Fibroblast of skin of right quadriceps (primary cell): Measurements from ENCODE around the gene TXNDC12.
"Not testable (repeated sequence)": the region's sequence is repeated elsewhere in the genome, so short reads cannot be mapped to it uniquely, and the experiment has no call there.

Experiments
- DNase-seq: peaks from one replicate; pipeline ENCODE4 v3.0.0-alpha.2; 2013

Gene TXNDC12

GRCh38 chr1:52045666-52046195 lies 9.3 kb downstream of the TXNDC12 start:
- DNase-seq: not testable (repeated sequence)

- DNase-seq: no peak
These were observed 9.8 kb downstream of the TXNDC12 start for GRCh38 chr1:52045236-52045635.

GRCh38 chr1:52041551-52042185 lies 13.3 kb downstream of the TXNDC12 start:
- DNase-seq: no peak

GRCh38 chr1:52037909-52038308 lies 17.1 kb downstream of the TXNDC12 start:
- DNase-seq: no peak

- DNase-seq: no peak
These were observed 17.6 kb downstream of the TXNDC12 start for GRCh38 chr1:52037402-52037814.

- no peak for DNase-seq
These were observed 21.0 kb downstream of the TXNDC12 start for GRCh38 chr1:52034050-52034384.

- DNase-seq: peak; percentile 89
These were observed 21.6 kb downstream of the TXNDC12 start, which contains the start of gene KTI12 for GRCh38 chr1:52033190-52034049. Gene KTI12, minus strand, starts transcription at chr1:52033810. Its CDS starts 49 bp downstream, at chr1:52033761.

- peak; percentile 28 for DNase-seq
These were observed 22.2 kb downstream of the TXNDC12 start for GRCh38 chr1:52032785-52033131.

- peak; percentile 4 for DNase-seq
These were observed 22.7 kb downstream of the TXNDC12 start for GRCh38 chr1:52032124-52032784.

- not testable (repeated sequence) for DNase-seq
These were observed 26.2 kb downstream of the TXNDC12 start for GRCh38 chr1:52028839-52029238.

- DNase-seq: no peak
These were observed 26.7 kb downstream of the TXNDC12 start for GRCh38 chr1:52028328-52028727.

GRCh38 chr1:52026278-52026677 lies 28.7 kb downstream of the TXNDC12 start:
- DNase-seq: no peak

- DNase-seq: no peak
These were observed 32.9 kb downstream of the TXNDC12 start for GRCh38 chr1:52022133-52022532.

- DNase-seq: no peak
These were observed 46.8 kb downstream of the TXNDC12 start for GRCh38 chr1:52008071-52008809.

- DNase-seq: no peak
These were observed 47.6 kb downstream of the TXNDC12 start for GRCh38 chr1:52007215-52008002.

- DNase-seq: not testable (repeated sequence)
These were observed 48.9 kb downstream of the TXNDC12 start for GRCh38 chr1:52006081-52006553.

GRCh38 chr1:52005548-52005947 lies 49.4 kb downstream of the TXNDC12 start:
- peak; percentile 93 for DNase-seq

- DNase-seq: no peak
These were observed 51.1 kb downstream of the TXNDC12 start for GRCh38 chr1:52003877-52004276.

GRCh38 chr1:52002038-52002917 lies 52.7 kb downstream of the TXNDC12 start:
- DNase-seq: peak; percentile 87

- no peak for DNase-seq
These were observed 56.3 kb downstream of the TXNDC12 start for GRCh38 chr1:51998701-51999100.

- no peak for DNase-seq
These were observed 57.0 kb downstream of the TXNDC12 start for GRCh38 chr1:51997974-51998382.
